Thyroid gland (tissue), 4 donors: ENCODE data around the gene FRMD4A. TPM values are rescaled to one million over a fixed set of nuclear protein-coding genes. Genes with fewer than 3 reads are reported as not detected.
A peak's percentile ranks its signal among the peaks of the same experiment; 100 is the strongest.

Experiments used
- DNase-seq, 2 donors: peaks; one replicate each; pipeline ENCODE4 v3.0.0-alpha.2; 2019
- H3K27ac ChIP-seq, 3 donors: fragments of 200-600 bp; sonication (generic); 1 replicate in 2 of 3; 2 replicates in 1 of 3; pipeline ENCODE4 v1.5.1; 2016 to 2019; ENCODE audit warnings: mild to moderate bottlenecking in 1 of 3, moderate library complexity in 1 of 3
- H3K27me3 ChIP-seq: fragments of 200-600 bp; sonication (generic); one replicate; pipeline ENCODE4 v1.5.1; 2019
- H3K36me3 ChIP-seq, 2 donors: fragments of 200-600 bp; sonication (generic); one replicate each; pipeline ENCODE4 v1.5.1; 2016 to 2019
- H3K4me1 ChIP-seq, 2 donors: fragments of 200-600 bp; sonication (generic); one replicate each; pipeline ENCODE4 v1.5.1; 2017 to 2019
- H3K4me3 ChIP-seq, 3 donors: fragments of 200-600 bp; sonication (generic); replicated peaks in 1 of 3; 1 replicate in 2 of 3; 2 replicates in 1 of 3; pipeline ENCODE4 v1.5.1; 2016; ENCODE audit warnings: mild to moderate bottlenecking in 1 of 3
- H3K9me3 ChIP-seq: fragments of 200-600 bp; sonication (generic); one replicate; pipeline ENCODE4 v1.5.1; 2017
- POLR2A ChIP-seq, 2 donors: fragments of 450-650 bp; IDR thresholded peaks; one replicate each; pipeline ENCODE4 v1.6.1; 2017; ENCODE audit warnings: antibody characterized with exemption in 2 of 2, mild to moderate bottlenecking in 2 of 2, moderate library complexity in 1 of 2
- WGBS, 2 donors: methylation state at CpG; one replicate each; pipeline ENCODE4 v1.1.5; 2017; 5-methylcytosine and 5-hydroxymethylcytosine counted together
- intact Hi-C: fragments of 100-400 bp; cut with DNase I; formaldehyde crosslinking; loops from one replicate; pipeline ENCODE4 v1.15.1; 2023
- total RNA-seq, 4 donors: library from RNA; depleted of rRNA; stranded (reverse); fragments of >200 nt; gene quantifications; one replicate each; pipeline ENCODE4 v1.2.3, GENCODE V29; 2016
- TF ChIP-seq, protein P1 (sequence below), 6 experiments: fragments of 200-600 bp in 3 of 6; fragments of 450-650 bp in 3 of 6; sonication (generic) in 3 of 6; IDR thresholded peaks; one replicate each; pipeline ENCODE4 v1.5.1; 2016 to 2019; ENCODE audit warnings: antibody characterized with exemption in 6 of 6, mild to moderate bottlenecking in 2 of 6, inconsistent platforms in 1 of 6, moderate library complexity in 1 of 6

Gene FRMD4A
- total RNA-seq, 4 donors from 2014 or later: 10.6 to 18.6 (median 16.3) TPM

DNA sequence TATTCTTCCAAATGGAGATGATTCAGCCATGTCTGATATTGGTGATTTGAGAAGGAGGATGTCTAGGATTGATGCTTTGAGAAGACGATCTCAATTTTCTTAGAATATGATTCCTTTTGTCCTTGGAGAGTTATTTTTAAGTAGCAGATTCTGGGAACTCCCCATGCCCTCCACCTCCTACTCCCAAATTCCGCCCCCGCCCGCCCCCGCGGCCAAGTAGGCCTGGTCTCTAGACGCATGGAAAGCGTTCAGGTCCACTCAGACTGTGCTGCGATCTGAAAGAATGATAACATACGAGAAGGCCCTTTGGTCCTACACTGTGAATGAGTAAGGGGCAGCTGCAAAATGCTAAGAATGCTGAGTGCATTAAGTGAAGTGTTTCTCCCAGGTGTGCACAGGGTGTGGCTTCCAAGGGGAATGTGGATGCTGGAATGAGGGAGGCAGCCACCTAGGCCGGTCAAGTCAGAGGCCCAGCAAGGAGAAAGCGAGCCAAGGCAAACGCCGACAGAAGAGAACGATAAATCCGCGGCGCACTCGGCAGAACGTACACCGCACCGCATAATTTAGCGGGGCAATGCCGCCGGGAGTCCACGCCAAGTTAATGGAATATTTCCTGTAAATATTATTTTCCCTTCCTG is 601.7 kb downstream of the FRMD4A start:
- 72 to 84% methylated on average over 26 of the region's 26 CpGs for WGBS, 2 donors
- no peak overlapping the region for H3K4me3 ChIP-seq
- H3K4me1 ChIP-seq: no peaks in the 10 kb centered on the region
- intact Hi-C loops: no loop called here
- DNase-seq: peak in 1 of 2 donors; percentile 16
- H3K9me3 ChIP-seq: no peaks in the 10 kb centered on the region
- no peak overlapping the region for H3K27ac ChIP-seq
- TF ChIP-seq, protein P1, sequence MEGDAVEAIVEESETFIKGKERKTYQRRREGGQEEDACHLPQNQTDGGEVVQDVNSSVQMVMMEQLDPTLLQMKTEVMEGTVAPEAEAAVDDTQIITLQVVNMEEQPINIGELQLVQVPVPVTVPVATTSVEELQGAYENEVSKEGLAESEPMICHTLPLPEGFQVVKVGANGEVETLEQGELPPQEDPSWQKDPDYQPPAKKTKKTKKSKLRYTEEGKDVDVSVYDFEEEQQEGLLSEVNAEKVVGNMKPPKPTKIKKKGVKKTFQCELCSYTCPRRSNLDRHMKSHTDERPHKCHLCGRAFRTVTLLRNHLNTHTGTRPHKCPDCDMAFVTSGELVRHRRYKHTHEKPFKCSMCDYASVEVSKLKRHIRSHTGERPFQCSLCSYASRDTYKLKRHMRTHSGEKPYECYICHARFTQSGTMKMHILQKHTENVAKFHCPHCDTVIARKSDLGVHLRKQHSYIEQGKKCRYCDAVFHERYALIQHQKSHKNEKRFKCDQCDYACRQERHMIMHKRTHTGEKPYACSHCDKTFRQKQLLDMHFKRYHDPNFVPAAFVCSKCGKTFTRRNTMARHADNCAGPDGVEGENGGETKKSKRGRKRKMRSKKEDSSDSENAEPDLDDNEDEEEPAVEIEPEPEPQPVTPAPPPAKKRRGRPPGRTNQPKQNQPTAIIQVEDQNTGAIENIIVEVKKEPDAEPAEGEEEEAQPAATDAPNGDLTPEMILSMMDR (IDR thresholded peaks at IDR 0.05): no peak
- no peak for TF ChIP-seq POLR2A (IDR thresholded peaks at IDR 0.05)
- H3K36me3 ChIP-seq: no peaks in the 10 kb centered on the region
- no peaks in the 10 kb centered on the region for H3K27me3 ChIP-seq

GRCh38 chr10:13725594-13725993 is 605.1 kb downstream of the FRMD4A start:
- Histone ChIP-seq H3K27me3 (no peaks in the 10 kb centered on the region), H3K9me3 (no peaks in the 10 kb centered on the region), H3K4me3 (no peak overlapping the region), H3K27ac (no peak overlapping the region), H3K36me3 (no peaks in the 10 kb centered on the region), H3K4me1 (no peaks in the 10 kb centered on the region)
- intact Hi-C loops: no loop called here
- 57 to 71% methylated on average over 4 of the region's 4 CpGs for WGBS, 2 donors
- TF ChIP-seq, protein P1 (IDR thresholded peaks at IDR 0.05): no peak
- no peak for TF ChIP-seq POLR2A (IDR thresholded peaks at IDR 0.05)
- DNase-seq: no peak

- Histone ChIP-seq H3K4me3 (no peak overlapping the region), H3K27ac (no peak overlapping the region), H3K36me3 (no peaks in the 10 kb centered on the region), H3K4me1 (peaks cover 3 to 6% of the 10 kb centered on the region in 2 donors), H3K9me3 (no peaks in the 10 kb centered on the region), H3K27me3 (no peaks in the 10 kb centered on the region)
- intact Hi-C loops: no loop called here
- TF ChIP-seq, protein P1 (IDR thresholded peaks at IDR 0.05): no peak
- no peak for TF ChIP-seq POLR2A (IDR thresholded peaks at IDR 0.05)
- no peak for DNase-seq
- 67 to 83% methylated on average over 10 of the region's 10 CpGs for WGBS, 2 donors
Observed at GRCh38 chr10:13724484-13724883, 606.2 kb downstream of the FRMD4A start.

- H3K27ac ChIP-seq: no peak overlapping the region
- H3K27me3 ChIP-seq: no peaks in the 10 kb centered on the region
- no peak for DNase-seq
- intact Hi-C loops: no loop called here
- H3K4me3 ChIP-seq: no peak overlapping the region
- H3K36me3 ChIP-seq: no peaks in the 10 kb centered on the region
- TF ChIP-seq POLR2A (IDR thresholded peaks at IDR 0.05): no peak
- TF ChIP-seq, protein P1 (IDR thresholded peaks at IDR 0.05): no peak
- 94 to 99% methylated on average over 4 of the region's 4 CpGs for WGBS, 2 donors
- H3K9me3 ChIP-seq: no peaks in the 10 kb centered on the region
- H3K4me1 ChIP-seq: peaks cover 7 to 20% of the 10 kb centered on the region in 2 donors
Observed at GRCh38 chr10:13722747-13723653, 607.7 kb downstream of the FRMD4A start.

DNA sequence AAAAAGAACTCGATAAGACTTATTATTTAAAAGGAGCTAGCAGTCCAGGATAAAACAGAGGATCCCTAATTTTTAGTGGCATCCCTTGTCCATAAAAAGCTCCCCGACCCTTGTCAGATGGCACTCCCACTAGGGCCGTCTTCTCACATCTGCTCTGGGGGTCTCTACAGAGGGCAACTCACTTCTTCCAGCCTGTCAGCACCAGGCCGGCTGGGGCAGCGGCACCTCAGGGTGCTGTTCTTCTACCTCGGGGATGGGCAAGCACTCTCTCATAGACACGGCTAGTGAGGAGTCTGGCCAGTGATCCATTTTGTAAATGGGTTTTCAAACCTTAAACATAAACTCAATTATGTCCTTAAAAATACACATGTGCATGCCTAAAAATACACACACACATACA is 609.2 kb downstream of the FRMD4A start:
- peak overlapping the region in 1 of 3 donors; percentile 5 for H3K27ac ChIP-seq
- no peaks in the 10 kb centered on the region for H3K36me3 ChIP-seq
- intact Hi-C loops: no loop called here
- no peaks in the 10 kb centered on the region for H3K9me3 ChIP-seq
- no peak for DNase-seq
- peaks cover 11 to 20% of the 10 kb centered on the region in 2 donors for H3K4me1 ChIP-seq
- WGBS, 2 donors: 91 to 96% methylated on average over 7 of the region's 7 CpGs
- H3K4me3 ChIP-seq: no peak overlapping the region
- H3K27me3 ChIP-seq: no peaks in the 10 kb centered on the region
- TF ChIP-seq POLR2A (IDR thresholded peaks at IDR 0.05): no peak
- TF ChIP-seq, protein P1 (IDR thresholded peaks at IDR 0.05): no peak
